NCI-H2029 treated with DMSO at 0.1 percent for 48 hours (cell line): Measurements from ENCODE around the gene GPR176.
A peak's percentile ranks its signal among the peaks of the same experiment; 100 is the strongest.
"Not testable (repeated sequence)": the region's sequence is repeated elsewhere in the genome, so short reads cannot be mapped to it uniquely, and the experiment has no call there.

ENCODE experiments used
- DNase-seq: peaks from one replicate; lab custom pipeline; 2025; lab: John Stamatoyannopoulos, UW

GPR176 gene

DNA sequence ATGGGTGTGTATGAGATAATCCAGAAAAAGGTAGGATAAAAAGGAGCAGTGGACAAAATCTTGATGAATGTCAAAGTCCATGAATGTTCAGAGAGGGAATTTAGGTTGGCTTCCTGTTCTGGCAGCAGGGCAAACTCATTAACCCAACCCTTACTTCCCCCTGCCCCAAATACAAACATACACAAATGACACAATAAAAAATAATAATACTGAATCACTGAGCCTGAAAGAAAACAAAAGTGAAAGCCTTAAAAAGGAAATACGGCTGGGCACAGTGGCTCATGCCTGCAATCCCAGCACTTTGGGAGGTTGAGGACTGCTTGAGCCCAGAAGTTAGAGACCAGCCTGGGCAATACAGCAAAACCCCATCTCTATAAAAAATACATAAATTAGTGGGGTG, 62.9 kb downstream of the GPR176 start:
- no peak for DNase-seq

DNA sequence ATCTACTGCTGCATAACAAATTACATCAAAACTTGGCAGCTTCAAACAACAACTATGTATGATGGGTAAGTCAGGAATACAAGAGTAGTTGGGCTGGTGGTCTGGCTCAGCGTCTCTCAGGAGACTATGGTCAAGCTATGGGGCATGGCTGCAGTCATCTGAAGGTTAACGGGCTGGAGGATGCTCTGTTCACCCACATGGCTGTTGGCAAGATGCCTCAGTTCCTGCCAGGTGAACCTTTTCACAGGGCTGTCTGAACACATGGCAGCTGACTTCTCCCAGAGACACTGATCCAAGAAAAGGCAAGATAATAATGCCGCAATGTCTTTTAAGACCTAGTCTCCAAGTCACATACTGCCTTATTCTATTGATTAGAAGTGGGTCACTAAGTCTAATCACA, 63.7 kb downstream of the GPR176 start:
- DNase-seq: no peak

DNA sequence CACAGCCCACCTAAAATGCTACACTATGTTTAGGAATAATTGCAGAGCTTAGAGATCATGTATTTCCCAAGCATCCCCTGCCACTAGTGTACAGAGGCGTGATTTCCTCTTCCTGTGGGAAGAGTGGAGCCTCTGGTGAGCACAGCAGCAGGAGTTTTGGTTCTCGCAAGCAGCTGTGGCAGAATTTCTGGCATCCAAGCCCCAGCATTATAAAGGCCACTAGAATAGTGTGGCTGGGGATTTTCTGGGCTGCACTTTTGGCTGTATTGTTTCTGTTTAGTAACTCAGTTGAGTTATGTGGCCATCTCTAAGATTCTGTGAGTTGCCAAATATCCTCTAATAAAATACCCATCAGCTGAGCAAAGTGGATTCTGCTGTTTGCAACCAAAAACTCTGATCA, 64.7 kb downstream of the GPR176 start:
- no peak for DNase-seq

DNA sequence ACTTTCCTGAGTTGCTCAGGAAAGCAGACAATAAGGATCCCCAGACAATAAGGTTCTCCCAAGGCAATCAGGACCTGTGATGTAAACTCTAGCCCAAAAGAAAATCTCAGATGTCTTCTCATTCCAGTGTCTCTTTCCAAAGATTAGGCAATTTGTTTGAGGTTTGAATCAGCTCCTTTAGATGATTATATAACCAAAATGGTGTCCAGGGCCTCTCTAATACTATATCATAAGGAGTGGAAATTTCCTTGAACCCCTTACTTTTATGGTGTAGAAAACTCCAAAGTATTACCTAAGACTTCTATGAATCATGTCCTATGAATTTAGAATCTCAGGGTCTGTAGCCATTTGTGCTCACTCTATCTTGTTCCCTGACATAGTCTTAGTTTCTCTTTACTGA, 65.9 kb downstream of the GPR176 start:
- no peak for DNase-seq

DNA sequence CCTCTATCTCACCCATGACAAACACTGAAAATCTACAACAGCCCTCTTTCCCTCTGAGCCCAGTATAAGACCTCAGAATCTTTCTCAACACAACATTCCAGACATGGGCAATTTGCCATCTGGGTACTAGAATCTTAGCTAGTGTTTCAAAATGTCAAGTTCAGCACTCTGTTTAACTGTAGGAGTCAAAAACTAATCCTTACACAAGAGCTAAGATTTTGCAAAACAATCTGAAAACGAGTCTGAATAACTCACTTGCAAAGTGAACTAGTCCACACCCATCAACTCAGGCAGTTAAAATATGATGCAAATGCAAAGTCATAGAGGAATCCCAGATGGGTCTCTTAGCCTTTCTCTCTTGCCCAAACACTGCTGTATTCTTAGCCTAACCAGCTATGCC, 67.8 kb downstream of the GPR176 start:
- DNase-seq: no peak

DNA sequence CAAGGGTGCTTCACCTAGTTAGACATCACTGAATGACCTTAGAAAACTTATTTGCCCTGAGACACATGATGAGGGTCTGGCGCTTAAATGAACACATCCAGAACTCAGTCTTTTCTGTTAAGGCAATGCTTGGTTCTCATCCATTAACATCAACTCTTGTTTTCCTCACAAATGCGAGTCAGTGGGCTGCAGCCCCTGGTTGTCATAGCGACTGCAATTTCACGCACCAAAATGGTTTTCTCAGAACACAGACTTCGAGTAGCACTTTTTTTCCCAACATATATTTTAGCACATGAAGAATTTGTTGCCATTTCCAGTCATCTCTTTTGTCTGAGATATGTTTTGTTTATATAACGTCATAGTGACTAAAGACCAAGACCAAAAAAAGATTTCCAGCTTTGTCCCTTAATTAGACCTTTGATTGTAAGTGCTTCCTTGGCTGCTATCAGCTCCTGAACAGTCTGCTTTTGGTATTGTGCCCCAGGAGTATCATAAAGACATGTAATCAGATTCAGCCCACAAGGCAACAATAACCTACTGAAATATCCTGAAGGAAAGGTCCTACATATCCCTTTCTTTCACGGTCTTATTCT, 68.5 kb downstream of the GPR176 start:
- no peak for DNase-seq

DNA sequence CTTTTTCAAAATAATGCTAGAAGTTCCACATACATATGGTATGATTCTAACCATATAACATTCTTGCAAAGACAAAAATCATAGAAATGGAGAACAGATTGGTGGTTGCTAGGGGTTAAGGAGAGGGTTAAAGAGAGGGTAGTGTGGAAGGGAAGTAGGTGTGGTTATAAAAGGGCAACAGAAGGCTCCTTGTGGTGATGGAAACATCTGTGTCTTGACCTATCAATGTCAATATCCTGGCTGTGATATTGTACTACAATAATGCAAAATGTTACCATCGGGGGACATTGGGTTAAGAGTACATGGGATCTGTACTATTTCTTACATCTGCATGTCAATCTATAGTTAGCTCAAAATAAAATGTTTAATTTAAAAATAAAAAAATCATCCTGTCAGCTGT, 69.6 kb downstream of the GPR176 start:
- DNase-seq: no peak

DNA sequence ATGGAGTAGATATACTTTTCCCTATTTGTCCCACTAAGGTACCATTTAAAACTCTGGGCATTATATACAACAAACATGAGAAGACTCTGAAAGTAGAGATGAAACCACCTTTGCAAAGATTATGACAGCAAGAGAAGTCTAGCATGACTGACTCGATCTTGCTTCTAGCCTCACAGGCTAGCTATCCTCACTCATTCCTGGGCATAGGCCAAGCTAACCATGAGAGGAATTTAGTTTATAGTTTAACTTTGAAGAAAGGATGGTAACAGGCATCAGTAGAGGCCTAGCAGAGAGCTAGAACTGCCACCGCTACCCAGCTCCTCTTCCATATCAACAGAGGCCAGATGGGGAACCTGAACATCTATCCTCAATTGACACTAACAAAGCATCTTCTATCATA, 74.0 kb downstream of the GPR176 start:
- no peak for DNase-seq

DNA sequence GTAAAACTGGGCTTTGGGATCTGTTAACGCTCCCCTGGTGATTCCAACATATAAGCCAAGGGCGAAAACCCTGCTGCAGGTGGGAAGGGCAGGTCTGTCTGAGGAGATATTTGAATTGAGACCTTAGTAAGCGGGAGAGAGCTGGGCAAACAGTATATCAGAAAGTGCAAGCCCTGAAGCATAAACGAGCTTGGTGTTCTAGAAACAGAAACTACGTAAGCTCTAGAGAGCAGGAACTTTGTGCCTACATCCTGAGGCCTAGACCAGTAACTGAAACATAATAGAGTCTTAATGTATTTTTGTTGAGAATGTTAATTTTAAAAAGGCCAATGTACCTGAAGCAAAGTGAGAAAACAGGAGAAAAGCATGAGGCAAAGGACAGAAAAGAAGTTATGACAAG, 74.5 kb downstream of the GPR176 start:
- DNase-seq: no peak

DNA sequence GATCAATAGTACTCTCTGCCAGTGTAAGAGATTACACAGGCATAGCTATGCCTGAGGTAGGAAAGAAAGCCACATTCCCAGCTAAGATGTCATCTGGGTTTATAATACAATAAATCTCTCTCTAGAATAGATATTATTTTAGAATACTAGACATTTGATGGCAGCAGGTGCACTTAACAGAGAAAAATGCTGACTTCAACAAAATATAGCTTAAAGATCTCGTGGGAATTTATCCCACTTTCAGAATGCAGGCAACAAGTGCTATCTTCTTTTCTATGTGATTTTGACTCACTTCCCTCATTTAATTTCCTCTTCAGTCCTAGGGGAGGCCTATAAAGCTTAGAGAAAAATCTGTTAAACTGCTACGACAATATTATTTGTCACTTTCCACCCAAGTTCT, 76.5 kb downstream of the GPR176 start:
- no peak for DNase-seq

DNA sequence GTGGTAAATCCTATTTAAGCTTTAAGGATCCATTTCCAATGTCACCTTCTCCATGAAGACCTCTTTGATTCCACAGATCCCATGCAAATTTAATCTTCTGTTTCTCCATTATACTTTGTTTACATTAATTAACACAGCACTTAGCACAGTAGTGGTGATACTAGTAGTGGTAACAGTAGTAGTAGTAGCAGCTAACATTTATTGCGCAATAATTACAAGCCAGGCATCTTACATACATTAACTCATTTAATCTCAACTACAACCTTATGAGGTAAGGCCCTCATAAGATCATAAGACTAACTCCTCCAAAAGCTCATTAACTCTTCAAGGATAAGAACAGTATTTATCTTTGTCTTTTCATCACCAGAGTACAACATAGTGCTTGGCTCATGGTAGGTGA, 82.6 kb downstream of the GPR176 start:
- DNase-seq: no peak

DNA sequence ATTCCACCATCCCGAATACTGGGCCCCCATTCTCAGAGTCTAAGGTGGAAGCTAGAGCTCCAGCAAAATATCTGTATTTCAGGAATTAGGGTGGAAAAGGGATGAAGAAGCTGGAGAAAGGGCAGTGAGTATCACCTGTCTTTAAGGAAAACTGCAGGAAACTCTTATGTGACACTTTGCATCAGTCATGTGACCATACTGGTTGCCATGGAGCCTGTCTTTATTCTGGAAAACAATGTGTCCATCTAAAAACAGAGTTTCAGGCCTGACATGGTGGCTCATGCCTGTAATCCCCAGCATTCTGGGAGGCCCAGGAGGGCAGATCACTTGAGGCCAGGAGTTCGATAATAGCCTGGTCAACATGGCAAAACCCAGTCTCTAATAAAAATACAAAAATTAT, 84.5 kb downstream of the GPR176 start:
- no peak for DNase-seq

DNA sequence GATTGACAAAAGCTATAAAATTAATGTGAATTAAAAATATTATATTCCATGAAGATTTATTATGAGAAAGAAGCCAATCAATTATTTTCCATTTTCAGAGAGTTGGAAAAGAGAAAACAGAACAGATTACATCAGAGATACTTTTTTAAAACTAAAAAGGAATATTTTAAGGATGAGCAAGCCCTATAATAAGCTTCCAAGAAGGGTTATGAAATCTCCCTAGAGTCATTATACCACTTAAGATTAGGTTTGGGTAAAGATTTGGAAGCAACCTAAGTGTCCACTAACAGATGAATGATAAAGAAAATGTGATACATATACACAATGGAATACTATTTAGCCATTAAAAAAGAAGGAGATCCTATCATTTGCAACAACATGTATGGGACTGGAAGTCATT, 85.8 kb downstream of the GPR176 start:
- DNase-seq: no peak

DNA sequence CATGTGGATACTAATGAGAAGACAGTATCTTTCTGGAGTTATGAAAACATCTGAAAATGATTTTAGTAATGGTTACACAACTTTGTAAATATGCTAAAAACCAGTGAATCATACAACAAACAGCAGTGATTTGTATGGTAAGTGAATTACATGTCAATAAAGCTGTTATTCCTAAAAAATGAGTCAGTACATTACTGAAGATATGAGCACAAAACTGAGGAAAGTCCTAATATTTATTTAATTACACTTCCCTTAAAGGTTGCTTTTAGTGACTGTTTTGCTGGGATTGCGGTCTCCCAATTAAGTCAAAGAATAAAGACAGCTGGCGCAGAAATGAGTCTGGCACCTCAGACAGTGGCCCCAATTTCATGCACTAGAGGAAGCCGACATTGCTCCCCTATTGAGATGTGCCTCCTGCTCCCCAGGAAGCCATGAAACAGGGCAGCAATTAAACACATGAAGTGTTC, 86.5 kb downstream of the GPR176 start:
- no peak for DNase-seq

DNA sequence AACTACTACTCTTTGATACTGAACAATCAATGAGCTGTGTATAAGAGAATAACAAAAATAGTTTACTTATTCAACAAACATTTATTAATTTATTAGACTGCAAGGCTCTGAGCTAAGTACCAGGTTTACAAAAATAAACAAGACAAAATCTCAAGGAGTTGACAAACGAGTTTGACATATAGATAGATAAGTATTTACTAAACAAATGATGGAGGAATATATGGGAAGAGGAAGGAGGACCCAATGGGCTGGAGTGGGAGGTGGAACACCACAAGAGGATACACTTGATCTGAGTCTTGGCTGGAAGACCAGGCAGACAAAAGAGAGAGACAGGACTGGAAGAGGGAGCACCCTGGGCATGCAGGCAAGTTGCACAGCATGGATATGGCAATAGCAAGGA, 89.9 kb downstream of the GPR176 start:
- no peak for DNase-seq

DNA sequence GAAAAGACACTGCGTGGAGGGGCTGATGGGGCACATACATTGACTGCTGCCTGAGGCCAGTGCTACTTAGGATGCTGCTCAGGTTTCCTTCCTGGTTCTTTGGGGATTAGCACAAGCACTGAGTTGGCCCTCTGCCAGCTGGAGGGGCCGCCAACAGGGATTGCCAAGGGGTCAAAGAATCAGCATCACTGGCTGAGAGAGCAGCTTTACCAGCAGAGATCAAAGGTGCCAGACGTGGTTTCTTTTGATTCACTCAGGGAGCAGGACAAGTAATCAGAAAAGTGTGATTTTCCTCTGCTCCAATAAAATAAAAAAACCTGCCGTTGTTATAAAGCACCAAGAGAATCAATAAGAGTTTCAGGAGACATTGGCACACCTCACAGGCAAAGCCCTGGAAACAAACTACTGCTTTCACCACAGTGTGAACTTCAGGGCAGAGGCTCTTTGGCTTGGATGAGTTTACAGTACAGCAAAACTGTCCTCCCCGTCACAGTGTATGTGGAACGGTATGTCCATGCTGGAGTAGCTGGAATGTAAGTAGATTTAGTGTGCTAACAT, 91.6 kb downstream of the GPR176 start:
- DNase-seq: peak; percentile 44

DNA sequence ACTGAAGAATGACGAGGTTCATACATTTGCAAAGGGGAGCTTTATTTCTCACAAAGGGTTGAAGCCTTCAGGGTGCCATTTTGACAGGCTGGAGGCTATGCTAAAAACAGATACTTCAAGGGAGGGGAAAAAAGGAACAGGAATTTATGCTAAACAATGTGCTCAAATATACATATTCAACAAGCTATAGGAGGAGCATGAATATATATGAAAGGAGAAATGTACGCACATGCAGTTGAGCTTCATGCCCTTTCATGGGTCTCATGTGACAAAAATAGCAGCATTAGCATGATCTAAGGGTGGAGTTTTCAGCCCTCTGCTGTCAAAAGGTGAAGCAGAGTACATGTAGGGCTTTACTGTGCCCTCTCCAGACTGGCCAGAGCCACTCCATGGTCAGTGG, 93.1 kb downstream of the GPR176 start:
- DNase-seq: no peak

DNA sequence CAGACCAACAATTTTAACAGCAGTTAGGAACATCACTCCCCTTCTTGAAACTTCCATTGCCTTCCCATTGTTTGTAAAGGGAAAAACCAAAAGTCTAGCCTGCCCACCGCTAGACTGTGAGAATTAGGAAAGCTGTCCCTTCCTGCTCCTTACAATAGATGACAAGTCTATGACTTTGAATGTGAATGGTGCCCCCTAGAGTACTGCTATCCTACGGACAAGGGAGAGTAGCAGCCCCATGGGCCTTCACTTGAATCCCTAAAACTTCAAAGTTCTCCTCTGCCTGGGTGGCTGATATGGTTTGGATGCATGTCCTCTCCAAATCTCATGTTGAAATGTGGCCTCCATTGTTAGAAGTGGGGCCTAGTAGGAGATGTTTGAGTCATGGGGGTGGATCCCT, 96.4 kb downstream of the GPR176 start:
- DNase-seq: no peak

DNA sequence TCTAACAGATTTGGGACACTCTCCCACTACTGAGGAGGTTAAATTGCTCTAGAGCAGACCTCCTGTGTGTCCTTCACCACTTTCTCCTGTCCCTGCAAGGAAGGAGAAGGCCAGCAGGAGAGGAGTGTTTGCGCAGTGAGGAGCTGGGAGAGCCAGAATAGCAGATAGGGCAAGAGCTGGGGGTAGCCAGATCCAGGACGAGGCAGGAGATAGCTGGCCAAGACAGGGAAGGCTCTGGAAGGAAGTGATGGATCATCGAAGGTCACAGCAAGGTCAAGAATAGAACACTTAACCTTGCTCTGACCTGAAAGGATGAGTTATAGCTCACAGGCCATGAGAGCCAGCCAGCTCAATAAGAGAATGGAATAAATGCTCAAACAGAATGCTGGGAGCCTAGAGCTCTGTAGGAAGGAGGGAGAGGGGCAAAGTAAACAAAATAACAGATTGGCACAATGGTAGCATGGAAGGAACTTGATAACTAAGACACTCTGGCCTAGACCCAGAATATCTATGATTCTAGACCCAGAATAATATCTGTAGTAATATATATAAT, 99.9 kb downstream of the GPR176 start:
- DNase-seq: no peak

DNA sequence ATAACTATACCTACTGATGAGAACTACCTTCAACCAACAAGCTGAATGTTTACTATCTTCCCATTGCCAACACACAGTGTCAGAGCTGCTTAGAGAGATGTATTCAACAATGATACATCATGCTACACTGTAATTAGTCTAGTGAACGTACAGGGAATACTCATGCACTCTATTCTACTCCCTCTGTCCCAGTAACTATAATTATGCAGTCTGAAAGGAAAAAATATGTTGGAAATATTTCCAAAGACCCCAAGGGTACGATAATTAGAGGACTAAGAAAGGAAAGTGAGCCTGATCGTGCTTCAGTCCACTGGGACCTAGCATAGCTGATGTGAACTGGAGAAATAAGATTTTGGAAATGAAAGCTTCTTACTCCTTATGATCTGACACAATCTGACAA, 100.5 kb downstream of the GPR176 start:
- DNase-seq: no peak

DNA sequence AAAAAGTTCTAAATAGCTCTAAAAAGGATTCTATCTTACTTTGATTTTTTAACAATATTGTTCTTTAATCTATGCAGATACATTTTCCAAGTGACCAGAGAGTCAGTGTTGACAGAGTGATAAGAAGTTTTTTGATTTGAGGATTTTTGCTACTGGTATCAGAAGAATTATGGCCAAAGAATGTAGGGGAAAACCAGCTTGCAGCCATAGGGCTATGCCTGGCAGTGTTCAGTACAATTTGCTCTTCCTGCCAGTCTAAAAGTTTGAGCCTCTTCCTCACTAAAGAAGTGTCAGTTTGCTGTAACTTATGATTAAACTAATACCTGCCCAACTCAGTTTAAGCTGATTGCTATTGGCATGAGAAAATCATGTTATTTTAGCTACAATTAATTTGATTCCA, 102.2 kb downstream of the GPR176 start:
- DNase-seq: no peak

DNA sequence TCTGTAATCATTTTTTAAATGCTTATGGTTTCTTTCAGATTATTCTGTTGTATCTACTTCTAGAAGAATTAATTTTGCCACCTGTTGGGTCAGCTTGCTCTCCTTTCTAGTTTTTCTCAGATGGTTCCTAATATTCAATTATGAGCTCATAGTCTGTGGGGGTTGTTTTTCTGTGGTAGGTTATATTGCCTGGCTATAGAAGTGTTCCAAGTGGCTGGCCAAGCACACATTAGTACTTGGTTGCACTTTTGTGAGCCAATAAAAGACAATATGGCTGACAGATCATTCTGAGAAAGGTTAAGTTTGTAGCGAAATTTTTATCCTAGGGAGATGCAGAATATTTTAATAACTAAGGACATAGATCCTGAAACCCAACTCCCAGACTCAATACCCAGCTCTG, 105.6 kb downstream of the GPR176 start:
- no peak for DNase-seq

DNA sequence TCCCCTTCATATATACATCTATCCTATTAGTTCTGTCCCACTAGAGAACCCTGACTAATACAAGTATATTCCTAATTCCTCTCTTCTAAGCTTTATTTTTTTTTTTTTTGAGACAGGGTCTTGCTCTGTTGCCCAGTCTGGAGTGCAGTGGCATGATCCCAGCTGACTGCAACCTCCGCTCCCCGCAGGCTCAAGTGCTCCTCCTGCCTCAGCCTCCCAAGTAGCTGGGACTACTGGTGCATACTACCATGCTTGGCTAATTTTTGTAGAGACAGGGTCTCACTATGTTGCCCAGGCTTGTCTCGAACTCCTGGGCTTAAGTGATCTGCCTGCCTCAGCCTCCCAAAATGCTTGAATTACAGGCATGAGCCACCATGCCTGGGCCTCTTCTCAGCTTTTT, 107.4 kb downstream of the GPR176 start:
- not testable (repeated sequence) for DNase-seq

DNA sequence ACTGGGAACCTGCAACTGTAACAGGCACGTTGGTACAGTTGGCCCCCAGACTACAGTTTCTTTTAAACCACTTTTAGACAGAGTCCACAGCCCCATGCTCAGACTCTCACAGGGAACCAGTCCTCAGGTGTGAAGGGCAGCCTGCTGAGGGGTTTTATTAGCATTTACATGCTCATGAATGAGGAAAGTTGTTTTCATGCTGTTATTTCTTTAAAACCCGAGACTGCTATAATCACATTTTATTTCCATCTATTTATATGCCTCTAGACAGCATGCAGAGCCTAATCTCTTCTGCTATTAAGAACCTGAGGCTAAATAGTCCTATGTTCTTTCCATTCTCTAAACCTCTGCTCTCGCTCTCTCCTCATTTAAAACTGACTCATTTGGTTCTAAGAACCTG, 111.2 kb downstream of the GPR176 start:
- no peak for DNase-seq
